K562 (cell line): ENCODE measurements around the gene LHB. TPM values are rescaled to one million over a fixed set of nuclear protein-coding genes. Genes with fewer than 3 reads are reported as not detected.
"Not testable (repeated sequence)": the region's sequence is repeated elsewhere in the genome, so short reads cannot be mapped to it uniquely, and the experiment has no call there.

ENCODE experiments used
- ATAC-seq: fragments of 200-7000 bp; cut with Tn5 transposase; 3 replicates; pipeline ENCODE4 v1.9.1; 2020; ENCODE audit warnings: moderate library complexity
- BruUV-seq: library from RNA; stranded (reverse); fragments of 400-500 nt; replicated peaks from 2 replicates; lab custom pipeline; 2021; lab: Mats Ljungman, UMichigan
- CTCF ChIA-PET: fragments of 300-600 bp; formaldehyde crosslinking; extraction: SDS; loops from one replicate; lab custom pipeline; 2021; ENCODE audit warnings: low intra/inter-chr PET ratio; lab: Yijun Ruan, JAX
- POLR2A ChIA-PET: fragments of 300-600, 350-650 bp; sonication (Branson Sonifier 250); formaldehyde crosslinking; extraction: SDS; loops from one replicate; lab custom pipeline; 2021; ENCODE audit warnings: antibody characterized with exemption, inconsistent platforms; lab: Yijun Ruan, JAX
- DNase-seq, 4 experiments: peaks; one replicate each; pipeline versions ENCODE4 v3.0.0 to v3.0.0-alpha.2; 2011 to 2018; ENCODE audit warnings: low spot score in 3 of 4, mixed read lengths in 3 of 4; ENCODE audit errors: extremely low read depth in 1 of 4
- FAIRE-seq: peaks from 2 replicates; lab custom pipeline; 2011; peaks lifted over from hg19 to GRCh38; lab: Jason Lieb, UNC
- H2AFZ ChIP-seq: 2 replicates; pipeline ENCODE4 v1.6.0; 2011; ENCODE audit warnings: low read depth, low read length, control low read depth, inconsistent platforms
- H3K27ac ChIP-seq: fragments of 200-600 bp; 3 replicates; pipeline ENCODE4 v1.8.0; 2011; ENCODE audit warnings: low read depth, mild to moderate bottlenecking, control low read depth, inconsistent platforms, low read length, moderate library complexity, mixed read lengths; ENCODE audit errors: extremely low read depth
- H3K27me3 ChIP-seq, 2 experiments: fragments of 300-600 bp in 1 of 2; 2 replicates in 1 of 2; 3 replicates in 1 of 2; pipeline versions ENCODE4 v1.6.0 to v1.8.0; 2011; ENCODE audit warnings: inconsistent platforms in 2 of 2, low read length in 2 of 2, mild to moderate bottlenecking in 1 of 2, mixed read lengths in 1 of 2, moderate library complexity in 1 of 2; ENCODE audit not compliant: control insufficient read depth in 2 of 2, insufficient read depth in 2 of 2
- H3K36me3 ChIP-seq: fragments of 300-600 bp; 3 replicates; pipeline ENCODE4 v1.8.0; 2011; ENCODE audit warnings: mild to moderate bottlenecking, low read length, inconsistent platforms; ENCODE audit not compliant: control insufficient read depth, insufficient read depth
- H3K4me1 ChIP-seq, 2 experiments: fragments of 200-600 bp in 1 of 2; replicated peaks in 1 of 2; 2 replicates in 1 of 2; 3 replicates in 1 of 2; pipeline versions ENCODE4 v1.5.1 to v1.8.0; 2011; ENCODE audit warnings: inconsistent platforms in 2 of 2, low read length in 2 of 2, mild to moderate bottlenecking in 1 of 2, mixed read lengths in 1 of 2, moderate library complexity in 1 of 2; ENCODE audit not compliant: control insufficient read depth in 2 of 2, insufficient read depth in 2 of 2
- H3K4me2 ChIP-seq: 2 replicates; pipeline ENCODE4 v1.6.1; 2011; ENCODE audit warnings: low read length, control low read depth, inconsistent platforms, mixed read lengths; ENCODE audit not compliant: insufficient read depth
- H3K4me3 ChIP-seq: fragments of 200-600 bp; sonication (generic), shearing (Covaris generic); 2 replicates; pipeline ENCODE4 v1.5.1; 2016; ENCODE audit warnings: control low read depth, inconsistent platforms
- H3K79me2 ChIP-seq: fragments of 200-600 bp; 3 replicates; pipeline ENCODE4 v1.8.0; 2011; ENCODE audit warnings: low read length, inconsistent platforms; ENCODE audit not compliant: control insufficient read depth, insufficient read depth
- H3K9ac ChIP-seq, 2 experiments: 2 replicates each; pipeline versions ENCODE4 v1.6.0 to v1.6.1; 2011; ENCODE audit warnings: low read depth in 2 of 2, low read length in 2 of 2, control low read depth in 1 of 2, inconsistent platforms in 1 of 2, mild to moderate bottlenecking in 1 of 2, mixed read lengths in 1 of 2; ENCODE audit not compliant: insufficient read depth in 1 of 2
- H3K9me1 ChIP-seq: one replicate; pipeline ENCODE4 v1.6.0; 2011; ENCODE audit warnings: inconsistent platforms, mild to moderate bottlenecking, low read length, moderate library complexity; ENCODE audit not compliant: control insufficient read depth, insufficient read depth
- H3K9me3 ChIP-seq: replicated peaks from 2 replicates; pipeline ENCODE4 v1.5.1; 2011; ENCODE audit warnings: low read depth, low read length, inconsistent platforms; ENCODE audit not compliant: control insufficient read depth, insufficient read depth
- H4K20me1 ChIP-seq: replicated peaks from 2 replicates; pipeline ENCODE4 v1.6.1; 2011; ENCODE audit warnings: low read length, inconsistent platforms, mixed read lengths; ENCODE audit not compliant: control insufficient read depth, insufficient read depth
- CC2D1A ChIP-seq: fragments of 450-650 bp; IDR thresholded peaks from 2 replicates; pipeline ENCODE4 v1.6.1; 2017; ENCODE audit warnings: mild to moderate bottlenecking
- CREB1 ChIP-seq, 2 experiments: sonication (generic) in 1 of 2; formaldehyde crosslinking in 1 of 2; IDR thresholded peaks; 2 replicates each; pipeline versions ENCODE4 v1.6.1 to v1.8.0; 2012 to 2022; ENCODE audit warnings: inconsistent platforms in 1 of 2, mild to moderate bottlenecking in 1 of 2, missing genetic modification reagents in 1 of 2, moderate library complexity in 1 of 2
- ETV5 ChIP-seq: sonication (generic); formaldehyde crosslinking; IDR thresholded peaks from 2 replicates; pipeline ENCODE4 v1.4.0; 2020; ENCODE audit warnings: low read depth, mild to moderate bottlenecking, missing genetic modification reagents
- FOXK2 ChIP-seq, 2 experiments: fragments of 450-650 bp; IDR thresholded peaks in 1 of 2; conservative IDR thresholded peaks in 1 of 2; 2 replicates each; pipeline ENCODE4 v1.6.1; 2016; ENCODE audit warnings: low read depth in 2 of 2, mild to moderate bottlenecking in 1 of 2
- JUND ChIP-seq, 2 experiments: IDR thresholded peaks; 2 replicates in 1 of 2; 3 replicates in 1 of 2; pipeline ENCODE4 v1.6.1; 2011; ENCODE audit warnings: borderline replicate concordance in 2 of 2, low read depth in 2 of 2, low read length in 2 of 2, improper control_type of control experiment in 1 of 2, missing biosample characterization in 1 of 2, missing genetic modification characterization in 1 of 2, missing genetic modification reagents in 1 of 2
- NR2C2 ChIP-seq, 2 experiments: fragments of 200-800 bp in 1 of 2; sonication (Bioruptor generic) in 1 of 2; sonication (generic) in 1 of 2; formaldehyde crosslinking in 1 of 2; IDR thresholded peaks; 2 replicates each; pipeline versions ENCODE4 v1.6.1 to v1.8.0; 2016 to 2022; ENCODE audit warnings: mild to moderate bottlenecking in 1 of 2, missing compliant biosample characterization in 1 of 2, missing genetic modification characterization in 1 of 2, missing genetic modification reagents in 1 of 2
- POLR3A ChIP-seq: IDR thresholded peaks from 2 replicates; pipeline ENCODE4 v1.6.1; 2011; ENCODE audit warnings: borderline replicate concordance, mild to moderate bottlenecking, moderate library complexity; ENCODE audit not compliant: insufficient read length, insufficient read depth; ENCODE audit errors: extremely low read depth
- RAD21 ChIP-seq, 2 experiments: fragments of 250-450 bp in 1 of 2; fragments of 450-650 bp in 1 of 2; sonication (Bioruptor Pico) in 1 of 2; formaldehyde crosslinking in 1 of 2; IDR thresholded peaks in 1 of 2; conservative IDR thresholded peaks in 1 of 2; 2 replicates each; pipeline versions ENCODE4 v1.4.0 to v1.8.0; 2020 to 2022; ENCODE audit warnings: mild to moderate bottlenecking in 2 of 2, moderate library complexity in 1 of 2
- SP1 ChIP-seq: sonication (generic); formaldehyde crosslinking; IDR thresholded peaks from 2 replicates; pipeline ENCODE4 v1.8.1; 2022; ENCODE audit warnings: mild to moderate bottlenecking, missing genetic modification reagents
- SRF ChIP-seq, 2 experiments: fragments of 250-450, 450-650 bp in 1 of 2; sonication (Bioruptor Pico) in 1 of 2; sonication (generic) in 1 of 2; formaldehyde crosslinking; IDR thresholded peaks; 2 replicates each; pipeline versions ENCODE4 v1.5.0 to v1.5.1; 2020 to 2022; ENCODE audit warnings: mild to moderate bottlenecking in 1 of 2, missing genetic modification reagents in 1 of 2
- ZBTB17 ChIP-seq: fragments of 450-650 bp; formaldehyde crosslinking; IDR thresholded peaks from 2 replicates; pipeline ENCODE4 v1.4.0; 2020; ENCODE audit warnings: mild to moderate bottlenecking
- WGBS: fragments of 100-300 bp; shearing (Covaris generic); methylation state at CpG from one replicate; pipeline ENCODE4 v1.1.6; 2016; ENCODE audit warnings: low coverage, mixed read lengths; ENCODE audit not compliant: insufficient coverage; ENCODE audit errors: missing lambda C conversion rate; 5-methylcytosine and 5-hydroxymethylcytosine counted together
- in situ Hi-C: fragments of 300-500 bp; cut with MboI; formaldehyde crosslinking; loops from 4 replicates; pipeline ENCODE4 v1.15.0; 2018; ENCODE audit warnings: inconsistent platforms, mixed read lengths
- intact Hi-C: fragments of 100-400 bp; cut with micrococcal nuclease; formaldehyde crosslinking; loops from 2 replicates; pipeline ENCODE4 v1.14.2; 2022
- polyA plus RNA-seq, 8 experiments: library from polyadenylated mRNA; depleted of rRNA in 4 of 8; stranded (reverse) in 5 of 8; unstranded in 3 of 8; fragments of >200 nt; fragmentation: Nextera tagmentation in 2 of 8; fragmentation: Illumina TruSeq in 1 of 8; extraction: Ambion mirVana in 2 of 8; extraction: Trizol in 1 of 8; gene quantifications; 2 replicates each; pipeline versions ENCODE4 v1.2.1 to v1.2.3, GENCODE V29; 2011 to 2014; ENCODE audit warnings: inconsistent platforms in 1 of 8, missing spikeins in 1 of 8
- total RNA-seq, 7 experiments: library from RNA; depleted of rRNA in 6 of 7; stranded (reverse); fragments of >200 nt in 6 of 7; fragmentation: Illumina TruSeq in 2 of 7; extraction: Trizol in 2 of 7; gene quantifications; 2 replicates each; pipeline versions ENCODE4 v1.2.1 to v1.2.3, GENCODE V29; 2011 to 2021; ENCODE audit warnings: low replicate concordance in 1 of 7
- TF ChIP-seq, protein P1 (sequence below), 2 experiments: fragments of 450-650 bp; IDR thresholded peaks; 2 replicates each; pipeline ENCODE4 v1.6.1; 2018; ENCODE audit warnings: mild to moderate bottlenecking in 2 of 2, low read depth in 1 of 2; ENCODE audit not compliant: partially characterized antibody in 2 of 2
- TF ChIP-seq, protein P2 (sequence below): fragments of 450-650 bp; conservative IDR thresholded peaks from 2 replicates; pipeline ENCODE4 v1.6.1; 2016; ENCODE audit warnings: missing genetic modification characterization, low read depth, mild to moderate bottlenecking, control low read depth, missing compliant biosample characterization

The LHB gene
- total and polyA plus RNA-seq, 9 of the 15 experiments (the other 6 are each of a cell fraction or from before 2014, with no cell fraction given), result 0.54 TPM; not detected in 8

DNA sequence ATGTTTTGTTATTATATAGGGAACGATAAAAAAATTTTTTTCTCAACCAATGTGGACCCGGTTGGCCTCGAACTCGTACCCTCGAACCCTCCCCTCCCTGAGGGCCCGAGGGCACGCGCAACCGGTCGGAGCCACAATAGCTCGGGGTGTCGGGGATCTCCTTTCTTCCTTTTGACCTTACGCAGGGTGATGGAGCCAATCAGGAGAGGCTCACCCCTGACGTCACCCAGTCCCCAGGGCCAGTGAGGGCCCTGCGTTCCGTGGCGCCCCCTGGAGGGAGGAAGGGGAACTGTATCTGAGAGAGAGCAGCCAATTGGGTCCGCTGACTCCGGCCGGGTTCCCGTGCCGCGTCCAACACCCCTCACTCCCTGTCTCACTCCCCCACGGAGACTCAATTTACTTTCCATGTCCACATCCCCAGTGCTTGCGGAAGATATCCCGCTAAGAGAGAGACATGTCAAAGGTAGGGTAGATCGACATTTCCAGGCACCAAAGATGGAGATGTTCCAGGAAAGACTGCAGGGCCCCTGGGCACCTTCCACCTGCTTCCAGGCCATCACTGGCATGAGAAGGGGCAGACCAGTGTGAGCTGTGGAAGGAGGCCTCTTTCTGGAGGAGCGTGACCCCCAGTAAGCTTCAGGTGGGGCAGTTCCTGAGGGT, 14.9 kb upstream of the LHB start, which contains the start of gene CGB2:
CGB2 (plus strand) TSS at position 249 of the 660 bp plus-strand sequence; CDS start at position 455, 206 bp downstream.
- FAIRE-seq, result peak; percentile 91
- H2AFZ ChIP-seq, result 0 out of 2 replicates have a peak within 1 kb of the TSS, but pooled peaks have one; percentile 26
- H3K9me3 ChIP-seq, H3K36me3 ChIP-seq, H3K4me1 ChIP-seq, H3K27me3 ChIP-seq, H4K20me1 ChIP-seq, H3K4me3 ChIP-seq, BruUV-seq, H3K9me1 ChIP-seq, H3K9ac ChIP-seq, in situ Hi-C loops, CTCF ChIA-PET, H3K79me2 ChIP-seq, H3K27ac ChIP-seq, intact Hi-C loops: not testable (repeated sequence)
- peak; percentile 88 to 91 (median 90) for DNase-seq
- ATAC-seq, result peak; percentile 94
- peak within 1 kb of the TSS; percentile 56 for H3K4me2 ChIP-seq
- 4% methylated on average over 22 of the region's 28 CpGs for WGBS
- POLR2A ChIA-PET, result interaction anchor here (0.6 kb wide), 1 partner anchor 12 kb away, joined by 3 read pairs; no protein-coding TSS in a partner anchor
- TF ChIP-seq SRF (CRISPR knock-in tag; IDR thresholded peaks at IDR 0.05), result 0 out of 4 replicates have a peak, but pooled peaks of 1 of the 2 experiments have one; percentile 15
- TF ChIP-seq CC2D1A, result peak; percentile 68; the same call in 1 of the 2 replicates
- TF ChIP-seq POLR3A, result peak; percentile 79
- peak; percentile 54 for TF ChIP-seq CREB1 (IDR thresholded peaks at IDR 0.05)
- TF ChIP-seq CREB1 (CRISPR knock-in tag; IDR thresholded peaks at IDR 0.05), result peak; percentile 89
- peak; percentile 34; the same call in 1 of the 2 replicates for TF ChIP-seq ZBTB17
- TF ChIP-seq NR2C2 (CRISPR knock-in tag; IDR thresholded peaks at IDR 0.05), result peak; percentile 74
- TF ChIP-seq NR2C2 (tag; IDR thresholded peaks at IDR 0.05), result peak; percentile 83
- TF ChIP-seq, protein P1, sequence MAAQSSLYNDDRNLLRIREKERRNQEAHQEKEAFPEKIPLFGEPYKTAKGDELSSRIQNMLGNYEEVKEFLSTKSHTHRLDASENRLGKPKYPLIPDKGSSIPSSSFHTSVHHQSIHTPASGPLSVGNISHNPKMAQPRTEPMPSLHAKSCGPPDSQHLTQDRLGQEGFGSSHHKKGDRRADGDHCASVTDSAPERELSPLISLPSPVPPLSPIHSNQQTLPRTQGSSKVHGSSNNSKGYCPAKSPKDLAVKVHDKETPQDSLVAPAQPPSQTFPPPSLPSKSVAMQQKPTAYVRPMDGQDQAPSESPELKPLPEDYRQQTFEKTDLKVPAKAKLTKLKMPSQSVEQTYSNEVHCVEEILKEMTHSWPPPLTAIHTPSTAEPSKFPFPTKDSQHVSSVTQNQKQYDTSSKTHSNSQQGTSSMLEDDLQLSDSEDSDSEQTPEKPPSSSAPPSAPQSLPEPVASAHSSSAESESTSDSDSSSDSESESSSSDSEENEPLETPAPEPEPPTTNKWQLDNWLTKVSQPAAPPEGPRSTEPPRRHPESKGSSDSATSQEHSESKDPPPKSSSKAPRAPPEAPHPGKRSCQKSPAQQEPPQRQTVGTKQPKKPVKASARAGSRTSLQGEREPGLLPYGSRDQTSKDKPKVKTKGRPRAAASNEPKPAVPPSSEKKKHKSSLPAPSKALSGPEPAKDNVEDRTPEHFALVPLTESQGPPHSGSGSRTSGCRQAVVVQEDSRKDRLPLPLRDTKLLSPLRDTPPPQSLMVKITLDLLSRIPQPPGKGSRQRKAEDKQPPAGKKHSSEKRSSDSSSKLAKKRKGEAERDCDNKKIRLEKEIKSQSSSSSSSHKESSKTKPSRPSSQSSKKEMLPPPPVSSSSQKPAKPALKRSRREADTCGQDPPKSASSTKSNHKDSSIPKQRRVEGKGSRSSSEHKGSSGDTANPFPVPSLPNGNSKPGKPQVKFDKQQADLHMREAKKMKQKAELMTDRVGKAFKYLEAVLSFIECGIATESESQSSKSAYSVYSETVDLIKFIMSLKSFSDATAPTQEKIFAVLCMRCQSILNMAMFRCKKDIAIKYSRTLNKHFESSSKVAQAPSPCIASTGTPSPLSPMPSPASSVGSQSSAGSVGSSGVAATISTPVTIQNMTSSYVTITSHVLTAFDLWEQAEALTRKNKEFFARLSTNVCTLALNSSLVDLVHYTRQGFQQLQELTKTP (IDR thresholded peaks at IDR 0.05; ENCODE audit: low read depth in 1 of 2, partially characterized antibody in 2 of 2), result peak in 1 of 2 experiments; percentile 31
- TF ChIP-seq, protein P2, sequence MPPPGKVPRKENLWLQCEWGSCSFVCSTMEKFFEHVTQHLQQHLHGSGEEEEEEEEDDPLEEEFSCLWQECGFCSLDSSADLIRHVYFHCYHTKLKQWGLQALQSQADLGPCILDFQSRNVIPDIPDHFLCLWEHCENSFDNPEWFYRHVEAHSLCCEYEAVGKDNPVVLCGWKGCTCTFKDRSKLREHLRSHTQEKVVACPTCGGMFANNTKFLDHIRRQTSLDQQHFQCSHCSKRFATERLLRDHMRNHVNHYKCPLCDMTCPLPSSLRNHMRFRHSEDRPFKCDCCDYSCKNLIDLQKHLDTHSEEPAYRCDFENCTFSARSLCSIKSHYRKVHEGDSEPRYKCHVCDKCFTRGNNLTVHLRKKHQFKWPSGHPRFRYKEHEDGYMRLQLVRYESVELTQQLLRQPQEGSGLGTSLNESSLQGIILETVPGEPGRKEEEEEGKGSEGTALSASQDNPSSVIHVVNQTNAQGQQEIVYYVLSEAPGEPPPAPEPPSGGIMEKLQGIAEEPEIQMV (tag), result peak; percentile 64
- TF ChIP-seq JUND (IDR thresholded peaks at IDR 0.05; ENCODE audit: borderline replicate concordance, low read depth, low read length), result peak; percentile 73
- TF ChIP-seq JUND (tag; IDR thresholded peaks at IDR 0.05; ENCODE audit: borderline replicate concordance, low read depth, low read length), result peak; percentile 47; the same call in 1 of the 3 replicates
- 0 out of 4 replicates have a peak, but pooled peaks of 1 of the 2 experiments have one; percentile 19 for TF ChIP-seq FOXK2 (conservative IDR thresholded peaks at IDR 0.05 in 1 of 2, IDR thresholded peaks at IDR 0.05 in 1 of 2; ENCODE audit: low read depth in 2 of 2)
- TF ChIP-seq SP1, result peak; percentile 79
- peak; percentile 16 to 60; a peak in 2 of 4 replicates for TF ChIP-seq RAD21 (CRISPR knock-in tag; conservative IDR thresholded peaks at IDR 0.05 in 1 of 2, IDR thresholded peaks at IDR 0.05 in 1 of 2)
- peak; percentile 33; the same call in 1 of the 2 replicates for TF ChIP-seq ETV5 (CRISPR knock-in tag)
